Central memory CD4-positive, alpha-beta T cell (primary cell): ENCODE results near the gene ROPN1B.

Experiments used
- DNase-seq: peaks from one replicate; pipeline ENCODE4 v3.0.0; 2022

The ROPN1B gene

GRCh38 chr3:126005951-126006350 lies 37.0 kb downstream of the ROPN1B start:
- no peak for DNase-seq

- DNase-seq: no peak
Measured at GRCh38 chr3:126008219-126008618, 39.2 kb downstream of the ROPN1B start.

- no peak for DNase-seq
Measured at GRCh38 chr3:126009181-126009580, 40.2 kb downstream of the ROPN1B start.

GRCh38 chr3:126013751-126014156 lies 44.8 kb downstream of the ROPN1B start:
- DNase-seq: no peak

GRCh38 chr3:126014252-126014651 lies 45.3 kb downstream of the ROPN1B start:
- DNase-seq: no peak

GRCh38 chr3:126015075-126015474 lies 46.1 kb downstream of the ROPN1B start:
- DNase-seq: no peak

GRCh38 chr3:126016616-126017015 lies 47.6 kb downstream of the ROPN1B start:
- DNase-seq: no peak

GRCh38 chr3:126017362-126017761 lies 48.4 kb downstream of the ROPN1B start:
- DNase-seq: no peak

GRCh38 chr3:126018545-126018944 lies 49.6 kb downstream of the ROPN1B start:
- no peak for DNase-seq

- DNase-seq: no peak
Measured at GRCh38 chr3:126018995-126019394, 50.0 kb downstream of the ROPN1B start.

- DNase-seq: no peak
Measured at GRCh38 chr3:126019683-126020082, 50.7 kb downstream of the ROPN1B start.

- no peak for DNase-seq
Measured at GRCh38 chr3:126021224-126021623, 52.2 kb downstream of the ROPN1B start.

- no peak for DNase-seq
Measured at GRCh38 chr3:126021702-126022101, 52.7 kb downstream of the ROPN1B start.

- no peak for DNase-seq
Measured at GRCh38 chr3:126022741-126023359, 53.9 kb downstream of the ROPN1B start.

- DNase-seq: no peak
Measured at GRCh38 chr3:126023390-126023789, 54.4 kb downstream of the ROPN1B start.

GRCh38 chr3:126024049-126024854 lies 55.3 kb downstream of the ROPN1B start:
- DNase-seq: no peak

GRCh38 chr3:126025116-126025729 lies 56.2 kb downstream of the ROPN1B start:
- no peak for DNase-seq

GRCh38 chr3:126025862-126026261 lies 56.9 kb downstream of the ROPN1B start:
- DNase-seq: no peak

GRCh38 chr3:126026277-126026751 lies 57.3 kb downstream of the ROPN1B start:
- no peak for DNase-seq

GRCh38 chr3:126026761-126027160 lies 57.8 kb downstream of the ROPN1B start:
- DNase-seq: no peak

GRCh38 chr3:126028096-126028495 lies 59.1 kb downstream of the ROPN1B start:
- no peak for DNase-seq

GRCh38 chr3:126029241-126029640 lies 60.3 kb downstream of the ROPN1B start:
- DNase-seq: no peak

- DNase-seq: no peak
Measured at GRCh38 chr3:126030455-126030854, 61.5 kb downstream of the ROPN1B start.

GRCh38 chr3:126031981-126032471 lies 63.0 kb downstream of the ROPN1B start:
- DNase-seq: no peak
